ENCODE measurements around the gene TMEM87B. TPM values are rescaled to one million over a fixed set of nuclear protein-coding genes. Genes with fewer than 3 reads are reported as not detected.

The TMEM87B gene
- total and polyA plus RNA-seq, 2 donors (not counting 1 experiment from before 2014, with no cell fraction given), result 30.5 to 31.5 TPM

GRCh38 chr2:112153179-112153490, 98.1 kb downstream of the TMEM87B start:
- Histone ChIP-seq H3K36me3 (ENCODE audit: control insufficient read depth, insufficient read depth, low read length) (peaks cover 2% of the 10 kb centered on the region), H3K9ac (ENCODE audit: insufficient read depth, low read length) (no peak overlapping the region), H2AFZ (ENCODE audit: low read length) (no peak overlapping the region), H3K79me2 (ENCODE audit: control insufficient read depth, insufficient read depth, low read length) (no peaks in the 10 kb centered on the region), H3K27me3 (ENCODE audit: control insufficient read depth, insufficient read depth, low read length) (no peaks in the 10 kb centered on the region), H3K4me3 (replicated peaks in 1 of 4; ENCODE audit: control extremely low read depth in 1 of 4, insufficient read depth in 1 of 4, low read depth in 3 of 4, low read length in 4 of 4) (no peak overlapping the region), H3K4me1 (ENCODE audit: control insufficient read depth, extremely low read depth, insufficient read depth, low read length) (peaks cover 7% of the 10 kb centered on the region), H3K27ac (ENCODE audit: insufficient read depth, low read length) (no peak overlapping the region), H4K20me1 (ENCODE audit: control insufficient read depth, extremely low read depth, insufficient read depth, low read length) (no peaks in the 10 kb centered on the region), H3K9me3 (ENCODE audit: control insufficient read depth, insufficient read depth, low read depth, low read length) (no peaks in the 10 kb centered on the region), H3K4me2 (ENCODE audit: extremely low read depth, insufficient read depth, low read length) (no peak overlapping the region)
- TF ChIP-seq EZH2 (IDR thresholded peaks at IDR 0.05; ENCODE audit: low read length, missing control alignments), result no peak
- TF ChIP-seq, protein P1, sequence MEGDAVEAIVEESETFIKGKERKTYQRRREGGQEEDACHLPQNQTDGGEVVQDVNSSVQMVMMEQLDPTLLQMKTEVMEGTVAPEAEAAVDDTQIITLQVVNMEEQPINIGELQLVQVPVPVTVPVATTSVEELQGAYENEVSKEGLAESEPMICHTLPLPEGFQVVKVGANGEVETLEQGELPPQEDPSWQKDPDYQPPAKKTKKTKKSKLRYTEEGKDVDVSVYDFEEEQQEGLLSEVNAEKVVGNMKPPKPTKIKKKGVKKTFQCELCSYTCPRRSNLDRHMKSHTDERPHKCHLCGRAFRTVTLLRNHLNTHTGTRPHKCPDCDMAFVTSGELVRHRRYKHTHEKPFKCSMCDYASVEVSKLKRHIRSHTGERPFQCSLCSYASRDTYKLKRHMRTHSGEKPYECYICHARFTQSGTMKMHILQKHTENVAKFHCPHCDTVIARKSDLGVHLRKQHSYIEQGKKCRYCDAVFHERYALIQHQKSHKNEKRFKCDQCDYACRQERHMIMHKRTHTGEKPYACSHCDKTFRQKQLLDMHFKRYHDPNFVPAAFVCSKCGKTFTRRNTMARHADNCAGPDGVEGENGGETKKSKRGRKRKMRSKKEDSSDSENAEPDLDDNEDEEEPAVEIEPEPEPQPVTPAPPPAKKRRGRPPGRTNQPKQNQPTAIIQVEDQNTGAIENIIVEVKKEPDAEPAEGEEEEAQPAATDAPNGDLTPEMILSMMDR (conservative IDR thresholded peaks at IDR 0.05 in 1 of 2, IDR thresholded peaks at IDR 0.05 in 1 of 2; ENCODE audit: low read depth in 1 of 2, low read length in 2 of 2), result no peak
- DNase-seq (ENCODE audit: low read depth in 2 of 2), result peak in 1 of 2 donors; percentile 19

DNA sequence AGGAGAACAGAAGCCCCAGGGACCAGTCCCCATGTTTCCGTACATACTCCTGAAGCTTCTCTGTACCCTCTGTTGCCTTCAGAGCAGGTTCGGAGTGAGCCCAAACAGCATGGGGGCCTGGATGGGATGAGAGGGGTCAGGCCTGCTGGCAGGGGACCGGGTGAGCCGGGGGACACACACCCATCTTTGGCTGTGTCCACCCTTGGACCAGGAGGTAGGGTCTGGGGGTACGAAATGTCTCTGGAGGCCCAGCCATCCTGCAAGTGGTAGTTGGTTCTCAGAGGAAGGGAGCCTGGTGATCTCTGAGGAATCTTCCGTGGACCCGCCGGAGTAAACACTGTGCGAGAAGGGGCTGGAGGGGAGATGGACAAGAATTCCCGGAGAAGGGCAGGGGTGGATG, 98.4 kb downstream of the TMEM87B start:
- H2AFZ ChIP-seq (ENCODE audit: low read length), result no peak overlapping the region
- TF ChIP-seq, protein P1 (conservative IDR thresholded peaks at IDR 0.05 in 1 of 2, IDR thresholded peaks at IDR 0.05 in 1 of 2; ENCODE audit: low read depth in 1 of 2, low read length in 2 of 2), result no peak
- TF ChIP-seq EZH2 (IDR thresholded peaks at IDR 0.05; ENCODE audit: low read length, missing control alignments), result no peak
- DNase-seq (ENCODE audit: low read depth in 2 of 2), result no peak
- no peak overlapping the region for H3K27ac ChIP-seq (ENCODE audit: insufficient read depth, low read length)
- no peaks in the 10 kb centered on the region for H3K27me3 ChIP-seq (ENCODE audit: control insufficient read depth, insufficient read depth, low read length)
- H3K4me3 ChIP-seq (replicated peaks in 1 of 4; ENCODE audit: control extremely low read depth in 1 of 4, insufficient read depth in 1 of 4, low read depth in 3 of 4, low read length in 4 of 4), result no peak overlapping the region
- H3K9ac ChIP-seq (ENCODE audit: insufficient read depth, low read length), result no peak overlapping the region
- peaks cover 2% of the 10 kb centered on the region for H3K36me3 ChIP-seq (ENCODE audit: control insufficient read depth, insufficient read depth, low read length)
- no peak overlapping the region for H3K4me2 ChIP-seq (ENCODE audit: extremely low read depth, insufficient read depth, low read length)
- no peaks in the 10 kb centered on the region for H3K79me2 ChIP-seq (ENCODE audit: control insufficient read depth, insufficient read depth, low read length)
- no peaks in the 10 kb centered on the region for H3K9me3 ChIP-seq (ENCODE audit: control insufficient read depth, insufficient read depth, low read depth, low read length)
- H4K20me1 ChIP-seq (ENCODE audit: control insufficient read depth, extremely low read depth, insufficient read depth, low read length), result no peaks in the 10 kb centered on the region
- H3K4me1 ChIP-seq (ENCODE audit: control insufficient read depth, extremely low read depth, insufficient read depth, low read length), result peaks cover 7% of the 10 kb centered on the region

DNA sequence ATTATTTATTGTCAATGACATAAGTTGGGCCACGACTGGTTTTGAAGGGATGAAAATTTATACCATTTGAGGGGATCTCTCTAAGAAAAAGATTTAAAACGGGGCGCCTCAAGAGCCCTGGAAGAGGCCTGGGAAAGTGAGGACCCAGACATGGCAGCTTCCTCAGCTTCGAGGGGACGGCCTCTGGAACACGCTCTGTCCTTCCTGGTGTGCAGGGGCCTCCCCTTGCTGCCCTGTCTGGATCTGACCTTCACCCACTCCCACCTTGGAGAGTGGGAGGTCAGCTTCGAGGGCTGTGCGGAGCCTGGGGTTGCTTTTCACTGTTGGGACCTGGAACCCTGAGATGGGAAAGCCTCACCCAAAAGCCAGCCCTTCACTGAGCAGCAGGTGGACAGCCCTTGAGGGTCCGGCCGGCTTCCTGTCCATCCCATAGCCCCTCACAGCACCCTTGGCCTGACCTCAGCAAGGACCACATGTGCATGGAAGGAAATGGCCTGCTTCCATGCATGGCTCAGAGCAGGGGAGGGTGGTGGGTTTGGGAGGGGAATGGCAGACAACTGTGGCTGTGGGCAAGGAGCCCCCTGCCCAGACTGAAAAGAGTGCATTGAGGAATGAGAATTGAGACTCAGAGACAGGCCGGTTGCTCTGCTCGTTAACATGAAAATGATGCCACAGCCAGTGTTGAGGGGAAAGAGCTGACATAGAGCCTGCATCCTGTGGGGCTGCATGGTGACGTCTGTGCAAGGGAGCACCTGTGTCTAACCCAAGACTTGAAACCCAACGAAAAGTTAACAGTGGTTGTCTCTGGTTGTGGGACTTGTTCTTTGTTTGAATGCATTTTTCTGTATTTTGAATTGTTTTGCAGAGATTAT, 99.4 kb downstream of the TMEM87B start:
- Histone ChIP-seq H3K36me3 (ENCODE audit: control insufficient read depth, insufficient read depth, low read length) (peaks cover 2% of the 10 kb centered on the region), H3K27ac (ENCODE audit: insufficient read depth, low read length) (no peak overlapping the region), H2AFZ (ENCODE audit: low read length) (no peak overlapping the region), H3K9me3 (ENCODE audit: control insufficient read depth, insufficient read depth, low read depth, low read length) (no peaks in the 10 kb centered on the region), H3K79me2 (ENCODE audit: control insufficient read depth, insufficient read depth, low read length) (no peaks in the 10 kb centered on the region), H3K4me3 (replicated peaks in 1 of 4; ENCODE audit: control extremely low read depth in 1 of 4, insufficient read depth in 1 of 4, low read depth in 3 of 4, low read length in 4 of 4) (no peak overlapping the region), H3K4me1 (ENCODE audit: control insufficient read depth, extremely low read depth, insufficient read depth, low read length) (peaks cover 7% of the 10 kb centered on the region), H4K20me1 (ENCODE audit: control insufficient read depth, extremely low read depth, insufficient read depth, low read length) (no peaks in the 10 kb centered on the region), H3K9ac (ENCODE audit: insufficient read depth, low read length) (no peak overlapping the region), H3K4me2 (ENCODE audit: extremely low read depth, insufficient read depth, low read length) (no peak overlapping the region), H3K27me3 (ENCODE audit: control insufficient read depth, insufficient read depth, low read length) (no peaks in the 10 kb centered on the region)
- no peak for DNase-seq (ENCODE audit: low read depth in 2 of 2)
- TF ChIP-seq, protein P1 (conservative IDR thresholded peaks at IDR 0.05 in 1 of 2, IDR thresholded peaks at IDR 0.05 in 1 of 2; ENCODE audit: low read depth in 1 of 2, low read length in 2 of 2), result no peak
- TF ChIP-seq EZH2 (IDR thresholded peaks at IDR 0.05; ENCODE audit: low read length, missing control alignments), result no peak

All from fibroblast of lung (primary cell).